Endothelial cell of umbilical vein (primary cell): ENCODE measurements around the gene AADAC.

Experiments used
- CTCF ChIP-seq, 2 donors: IDR thresholded peaks; 1 replicate in 1 of 2; 2 replicates in 1 of 2; pipeline ENCODE4 v1.5.1; 2011; ENCODE audit warnings: low read length in 2 of 2, mild to moderate bottlenecking in 2 of 2, moderate library complexity in 2 of 2, control low read depth in 1 of 2, inconsistent platforms in 1 of 2, low read depth in 1 of 2; ENCODE audit not compliant: insufficient read depth in 1 of 2; ENCODE audit errors: extremely low read depth in 1 of 2
- EZH2 ChIP-seq: IDR thresholded peaks from 2 replicates; pipeline ENCODE4 v1.6.1; 2012; ENCODE audit warnings: borderline replicate concordance, low read depth, mild to moderate bottlenecking, moderate library complexity, low read length, inconsistent platforms; ENCODE audit not compliant: severe bottlenecking
- JUN ChIP-seq: IDR thresholded peaks from 2 replicates; pipeline ENCODE4 v1.6.1; 2011; ENCODE audit warnings: borderline replicate concordance, low read depth; ENCODE audit not compliant: insufficient read length, insufficient read depth
- MAX ChIP-seq: IDR thresholded peaks from 2 replicates; pipeline ENCODE4 v1.6.1; 2011; ENCODE audit not compliant: insufficient read depth, insufficient read length
- MYC ChIP-seq: IDR thresholded peaks from one replicate; pipeline ENCODE4 v1.6.1; 2011; ENCODE audit warnings: mild to moderate bottlenecking, low read depth, low read length
- POLR2A ChIP-seq: IDR thresholded peaks from 2 replicates; pipeline ENCODE4 v1.6.1; 2012; ENCODE audit warnings: low read depth, mild to moderate bottlenecking, control low read depth, low read length
- POLR2AphosphoS5 ChIP-seq: IDR thresholded peaks from 2 replicates; pipeline ENCODE4 v1.6.1; 2012; ENCODE audit warnings: low read depth, mild to moderate bottlenecking, control low read depth, low read length, moderate library complexity; ENCODE audit not compliant: insufficient read depth

- TF ChIP-seq POLR2AphosphoS5 (no peak), CTCF (IDR thresholded peaks at IDR 0.05; ENCODE audit: extremely low read depth in 1 of 2, insufficient read depth in 1 of 2, low read depth in 1 of 2, low read length in 2 of 2) (no peak), POLR2A (no peak), EZH2 (no peak), MAX (no peak), JUN (no peak), MYC (no peak)
Measured at GRCh38 chr3:151777880-151778279, 36.0 kb upstream of the AADAC start.
